Measurements from ENCODE around the gene GGTLC1.
"Not testable (repeated sequence)": the region's sequence is repeated elsewhere in the genome, so short reads cannot be mapped to it uniquely, and the experiment has no call there.

GGTLC1 gene

DNA sequence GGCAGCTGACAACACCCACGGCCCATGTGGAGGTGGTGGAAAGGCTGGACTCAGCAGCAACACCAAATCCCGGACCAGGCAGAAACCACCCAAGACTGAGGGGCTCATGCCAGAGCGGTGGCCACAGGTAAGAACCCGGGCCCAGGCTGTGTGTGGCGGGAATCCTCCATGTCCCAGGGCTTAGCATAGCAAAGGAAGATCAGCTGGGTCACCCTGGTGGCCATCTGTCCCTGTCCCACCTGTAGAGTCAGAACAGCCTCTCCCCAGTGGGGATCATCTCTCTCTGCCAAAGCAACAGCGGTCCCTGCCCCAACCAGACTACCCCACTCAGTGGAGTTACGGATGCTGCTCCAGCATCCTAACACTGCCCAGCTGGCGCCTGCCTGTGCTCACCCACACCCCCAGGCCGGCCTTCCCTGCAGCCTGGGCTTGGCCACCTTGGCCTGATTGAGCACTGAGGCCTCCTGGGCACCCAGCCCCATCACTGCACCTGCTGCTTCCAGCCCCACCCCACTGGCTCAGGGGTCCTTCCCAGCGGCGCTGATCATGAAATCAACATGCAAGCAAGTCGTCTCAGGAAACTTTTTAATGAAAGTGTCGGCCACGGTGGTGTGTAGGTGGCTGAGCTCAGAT lies 5.5 kb upstream of the GGTLC1 start:
- not testable (repeated sequence) for DNase-seq (ENCODE audit: low read depth in 2 of 2)

GRCh38 chr20:23993440-23993839 lies 4.9 kb upstream of the GGTLC1 start:
- not testable (repeated sequence) for DNase-seq (ENCODE audit: low read depth in 2 of 2)

- DNase-seq (ENCODE audit: low read depth in 2 of 2) = not testable (repeated sequence)
Measured at GRCh38 chr20:23990296-23990695, 1.7 kb upstream of the GGTLC1 start.

GRCh38 chr20:23988966-23989365 lies 387 bp upstream of the GGTLC1 start:
- DNase-seq (ENCODE audit: low read depth in 2 of 2) = not testable (repeated sequence)

DNA sequence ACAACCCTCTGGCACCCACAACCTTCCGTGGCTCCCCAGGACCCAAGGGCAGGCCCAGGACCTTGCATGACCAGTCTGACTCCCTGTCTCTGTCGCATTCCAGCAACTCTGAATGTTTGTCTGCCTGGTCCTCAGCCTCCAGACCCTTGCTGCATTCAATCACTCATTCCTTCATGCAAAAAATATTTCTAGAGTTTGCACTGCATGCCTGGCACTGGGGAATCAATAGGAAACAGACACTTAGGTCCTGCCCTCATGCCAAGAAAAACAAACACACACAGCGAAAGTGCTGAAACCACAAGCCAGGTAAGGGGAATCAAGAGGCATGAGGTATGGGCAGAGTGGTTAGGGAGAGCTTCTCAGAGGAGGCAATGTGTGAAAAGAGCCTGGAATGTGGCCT lies 1.9 kb downstream of the GGTLC1 start:
- DNase-seq (ENCODE audit: low read depth in 2 of 2) = not testable (repeated sequence)

- DNase-seq (ENCODE audit: low read depth in 2 of 2) = not testable (repeated sequence)
Measured at GRCh38 chr20:23986310-23986709, 2.3 kb downstream of the GGTLC1 start.

DNA sequence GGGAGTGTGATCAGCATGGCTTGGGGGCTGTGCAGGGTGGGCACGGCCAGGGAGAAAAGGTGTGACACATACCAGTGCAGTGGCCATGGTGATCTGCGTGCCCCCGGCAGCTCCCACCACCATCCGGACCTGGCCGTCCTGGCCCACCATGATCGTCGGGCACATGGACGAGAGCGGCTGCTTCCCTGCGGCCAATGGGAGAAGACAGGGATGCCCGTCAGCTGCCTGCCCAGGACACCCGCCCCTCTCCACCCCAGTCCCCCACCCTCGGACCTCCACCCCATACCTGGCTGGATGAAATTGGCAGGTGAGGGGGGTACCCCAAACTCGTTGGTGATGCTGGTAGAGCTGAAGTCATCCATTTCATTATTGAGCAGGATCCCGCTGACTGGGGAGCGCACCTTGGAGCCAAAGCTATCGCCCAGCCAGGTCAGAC lies 2.8 kb downstream of the GGTLC1 start:
- DNase-seq (ENCODE audit: low read depth in 2 of 2) = not testable (repeated sequence)

- not testable (repeated sequence) for DNase-seq (ENCODE audit: low read depth in 2 of 2)
Measured at GRCh38 chr20:23985066-23985789, 3.4 kb downstream of the GGTLC1 start.

DNA sequence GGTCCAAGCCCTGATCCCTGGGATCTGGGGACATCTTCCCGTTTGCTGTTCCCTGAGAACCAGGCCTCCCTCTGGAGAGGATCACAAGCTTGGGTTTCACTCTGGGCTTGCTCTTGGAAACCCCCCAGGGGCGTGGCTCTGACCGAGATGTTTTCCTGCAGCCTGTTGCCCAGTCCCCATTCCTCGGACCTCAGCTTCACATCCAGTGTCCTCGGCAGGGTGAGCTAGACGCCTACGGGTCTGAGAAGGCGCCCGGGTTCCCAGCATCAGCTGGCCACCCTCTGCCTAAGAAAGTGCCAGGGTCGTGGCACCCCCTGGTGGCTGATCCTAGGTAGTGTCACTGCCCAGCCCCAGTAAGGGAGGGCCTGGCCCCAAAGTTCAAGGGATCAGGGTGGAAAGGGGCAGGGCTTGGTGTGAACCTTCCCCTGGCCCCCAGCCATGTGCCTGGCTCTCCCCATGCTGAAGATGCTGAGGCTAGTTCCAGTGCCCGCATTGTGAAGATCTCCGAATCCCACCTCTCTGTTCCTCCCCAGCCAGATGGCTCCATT lies 4.0 kb downstream of the GGTLC1 start:
- DNase-seq (ENCODE audit: low read depth in 2 of 2) = not testable (repeated sequence)

DNA sequence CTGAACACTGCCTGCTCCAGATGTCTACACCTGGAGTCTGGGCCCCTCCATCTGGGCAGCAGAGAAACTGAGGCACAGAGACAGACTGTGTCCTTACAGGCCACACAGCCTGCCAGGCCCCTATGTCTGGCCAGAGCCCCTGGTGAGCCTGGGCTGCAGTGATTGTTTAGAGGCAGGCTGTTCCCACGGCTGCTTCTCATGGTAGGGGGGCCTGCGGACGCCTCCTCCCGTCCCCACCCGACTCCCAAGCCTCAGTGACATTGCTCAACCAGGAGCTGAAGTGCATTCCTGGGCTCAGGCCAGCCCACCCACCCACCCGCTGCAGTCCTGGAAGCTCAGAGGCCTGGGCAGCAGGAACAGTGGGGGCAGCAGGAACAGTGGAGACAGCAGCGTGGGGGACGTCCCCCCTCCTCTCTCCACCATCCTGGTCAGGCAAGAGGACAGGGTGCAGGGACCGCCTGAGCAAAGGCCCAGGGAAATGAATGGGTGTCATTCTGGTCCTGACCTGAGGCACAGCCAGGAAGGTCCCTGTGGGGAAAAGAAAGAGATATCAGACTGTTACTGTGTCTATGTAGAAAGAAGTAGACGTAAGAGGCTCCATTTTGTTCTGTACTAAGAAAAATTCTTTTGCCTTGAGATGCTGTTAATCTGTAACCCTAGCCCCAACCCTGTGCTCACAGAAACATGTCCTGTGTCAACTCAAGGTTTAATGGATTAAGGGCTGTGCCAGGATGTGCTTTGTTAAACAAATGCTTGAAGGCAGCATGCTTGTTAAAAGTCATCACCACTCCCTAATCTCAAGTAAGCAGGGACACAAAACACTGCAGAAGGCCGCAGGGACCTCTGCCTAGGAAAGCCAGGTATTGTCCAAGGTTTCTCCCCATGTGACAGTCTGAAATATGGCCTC lies 6.2 kb downstream of the GGTLC1 start:
- DNase-seq (ENCODE audit: low read depth in 2 of 2) = not testable (repeated sequence)

- DNase-seq (ENCODE audit: low read depth in 2 of 2) = not testable (repeated sequence)
Measured at GRCh38 chr20:23981526-23981925, 7.1 kb downstream of the GGTLC1 start.

- not testable (repeated sequence) for DNase-seq (ENCODE audit: low read depth in 2 of 2)
Measured at GRCh38 chr20:23981014-23981413, 7.6 kb downstream of the GGTLC1 start.

DNA sequence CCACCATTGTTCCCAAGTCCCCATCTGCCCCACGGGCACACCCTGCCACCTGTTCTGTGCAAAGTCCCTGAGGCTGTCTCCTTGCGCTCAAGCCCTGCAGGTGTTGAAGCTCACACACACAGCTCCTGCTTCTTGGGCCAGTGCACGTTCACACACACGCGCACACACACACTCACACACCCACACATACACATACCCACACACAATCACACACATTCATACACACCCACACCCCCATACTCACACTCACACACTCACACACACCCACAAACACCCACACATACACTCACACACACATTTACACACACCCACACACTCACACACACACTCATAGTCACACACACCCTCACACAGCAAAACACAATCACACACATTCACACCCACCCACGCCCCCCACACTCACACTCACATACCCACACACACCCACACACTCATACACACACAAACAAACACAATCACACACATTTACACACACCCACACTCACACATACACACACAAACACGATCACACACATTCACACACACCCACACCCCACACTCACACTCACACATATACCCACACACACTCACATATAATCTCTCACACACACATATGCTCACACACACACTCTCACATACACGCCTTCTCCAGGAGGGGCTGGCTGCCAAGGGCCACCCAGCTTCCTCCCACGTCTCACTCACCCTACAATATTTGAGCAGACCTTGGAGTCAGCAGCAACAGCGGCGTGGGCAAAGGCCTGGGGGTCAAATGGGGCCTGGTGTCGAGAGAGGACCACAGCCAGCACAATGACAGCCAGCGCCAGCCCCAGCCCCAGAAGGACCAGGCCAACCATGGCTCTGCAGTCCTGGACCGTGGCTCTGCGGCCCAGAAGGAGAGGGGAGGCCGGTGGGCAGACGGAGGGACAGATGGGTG lies 8.4 kb downstream of the GGTLC1 start:
- not testable (repeated sequence) for DNase-seq (ENCODE audit: low read depth in 2 of 2)

GRCh38 chr20:23979380-23979779 lies 9.2 kb downstream of the GGTLC1 start:
- not testable (repeated sequence) for DNase-seq (ENCODE audit: low read depth in 2 of 2)

- DNase-seq (ENCODE audit: low read depth in 2 of 2) = not testable (repeated sequence)
Measured at GRCh38 chr20:23978457-23978856, 10.1 kb downstream of the GGTLC1 start.

- DNase-seq (ENCODE audit: low read depth in 2 of 2) = no peak
Measured at GRCh38 chr20:23974966-23975365, 13.6 kb downstream of the GGTLC1 start.

- no peak for DNase-seq (ENCODE audit: low read depth in 2 of 2)
Measured at GRCh38 chr20:23971310-23971709, 17.3 kb downstream of the GGTLC1 start.

DNA sequence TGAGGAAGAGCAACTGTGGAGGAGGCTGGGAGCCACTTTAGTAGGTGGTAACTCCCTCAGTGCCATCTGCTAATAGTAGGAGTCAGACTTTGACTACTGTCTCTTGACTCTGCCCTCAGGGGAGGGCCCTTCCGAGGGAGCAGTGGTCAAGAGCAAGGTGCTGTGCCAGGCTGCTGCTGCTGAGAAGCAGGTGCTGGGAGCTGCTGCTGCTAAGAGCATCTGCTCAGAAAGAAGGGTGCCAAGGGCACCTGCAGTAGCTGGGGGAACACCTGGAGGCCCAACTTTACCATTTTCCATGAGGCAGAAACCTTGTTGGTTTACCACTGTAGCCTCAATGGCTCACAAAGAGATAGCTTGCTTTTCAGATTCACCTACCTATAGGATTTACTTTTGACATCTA lies 18.5 kb downstream of the GGTLC1 start:
- no peak for DNase-seq (ENCODE audit: low read depth in 2 of 2)

GRCh38 chr20:23967616-23967979 lies 21.0 kb downstream of the GGTLC1 start:
- DNase-seq (ENCODE audit: low read depth in 2 of 2) = no peak

DNA sequence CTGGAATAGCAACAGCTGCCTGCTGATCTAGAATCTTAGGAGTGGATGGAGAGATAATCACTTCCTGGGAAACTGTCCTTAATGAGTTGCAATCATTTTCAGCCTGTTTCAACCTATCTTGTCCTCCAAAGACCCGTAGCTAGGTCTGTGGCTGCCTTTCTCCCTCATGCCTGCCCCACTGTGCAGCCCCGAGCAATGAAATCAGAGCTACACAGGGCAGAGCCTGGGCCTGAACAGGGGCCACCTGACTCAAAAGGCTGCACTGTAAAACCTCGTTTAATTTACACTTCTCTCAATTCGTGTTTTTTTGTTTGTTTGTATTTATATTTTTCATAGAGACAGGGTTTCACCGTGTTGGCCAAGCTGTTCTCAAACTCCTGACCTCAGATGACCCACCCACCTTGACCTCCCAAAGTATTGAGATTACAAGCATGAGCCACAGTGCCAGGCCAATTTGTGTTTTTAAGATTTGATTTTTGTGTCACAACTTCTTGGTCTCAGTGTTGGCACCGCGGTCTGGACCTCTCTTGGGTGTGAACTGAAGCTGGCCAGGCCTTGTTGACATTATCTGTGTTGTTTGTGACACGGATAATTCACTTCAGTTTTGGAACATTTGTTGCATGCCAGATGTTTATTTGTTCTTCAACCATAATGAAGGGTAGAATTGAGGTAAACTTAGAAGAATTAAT lies 21.5 kb downstream of the GGTLC1 start:
- DNase-seq (ENCODE audit: low read depth in 2 of 2) = no peak
